ENCODE data around the gene SLC6A6.

DNA sequence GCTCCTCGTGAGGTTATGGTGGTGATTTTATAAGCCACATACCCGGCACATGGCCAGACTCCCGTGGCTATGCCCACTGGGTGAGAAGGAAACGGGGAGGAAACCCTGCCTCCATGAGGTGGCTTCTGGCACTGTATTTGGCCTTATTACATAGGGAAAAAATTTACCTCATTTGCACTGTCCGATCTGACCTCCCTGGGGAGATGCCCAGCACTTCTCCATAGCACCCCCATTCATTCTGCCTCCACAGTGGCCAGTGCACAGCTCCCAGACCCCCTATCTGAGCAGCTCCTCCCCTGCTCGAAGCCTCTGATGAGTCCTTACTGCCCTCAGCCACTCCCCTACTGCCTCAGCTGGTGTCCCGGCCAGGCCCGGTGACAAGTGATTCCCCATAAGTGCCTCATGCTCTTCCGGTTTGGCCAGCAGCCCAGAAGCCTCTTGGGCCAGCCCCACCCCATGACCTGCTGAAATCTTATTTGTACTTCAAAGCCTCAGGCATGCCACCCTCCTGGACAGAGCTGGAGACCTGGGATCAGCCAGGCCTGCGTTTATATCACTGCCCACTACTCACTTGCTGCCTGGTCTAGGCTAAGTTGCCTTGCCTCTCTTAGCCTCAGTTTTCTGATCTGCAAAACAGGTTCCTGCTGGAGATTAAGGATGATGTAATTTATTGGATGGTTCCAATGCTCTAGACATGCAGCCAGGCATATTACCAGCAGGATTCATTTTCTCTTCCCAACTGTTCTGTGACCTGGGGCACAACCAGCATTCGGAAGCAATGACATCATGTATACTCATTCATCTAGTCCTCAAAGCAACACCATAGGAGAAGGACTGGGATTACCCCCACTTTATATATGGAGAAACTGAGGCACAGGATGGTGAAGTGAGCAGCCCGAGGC lies 30.6 kb upstream of the SLC6A6 start:
- TF ChIP-seq, protein P1, sequence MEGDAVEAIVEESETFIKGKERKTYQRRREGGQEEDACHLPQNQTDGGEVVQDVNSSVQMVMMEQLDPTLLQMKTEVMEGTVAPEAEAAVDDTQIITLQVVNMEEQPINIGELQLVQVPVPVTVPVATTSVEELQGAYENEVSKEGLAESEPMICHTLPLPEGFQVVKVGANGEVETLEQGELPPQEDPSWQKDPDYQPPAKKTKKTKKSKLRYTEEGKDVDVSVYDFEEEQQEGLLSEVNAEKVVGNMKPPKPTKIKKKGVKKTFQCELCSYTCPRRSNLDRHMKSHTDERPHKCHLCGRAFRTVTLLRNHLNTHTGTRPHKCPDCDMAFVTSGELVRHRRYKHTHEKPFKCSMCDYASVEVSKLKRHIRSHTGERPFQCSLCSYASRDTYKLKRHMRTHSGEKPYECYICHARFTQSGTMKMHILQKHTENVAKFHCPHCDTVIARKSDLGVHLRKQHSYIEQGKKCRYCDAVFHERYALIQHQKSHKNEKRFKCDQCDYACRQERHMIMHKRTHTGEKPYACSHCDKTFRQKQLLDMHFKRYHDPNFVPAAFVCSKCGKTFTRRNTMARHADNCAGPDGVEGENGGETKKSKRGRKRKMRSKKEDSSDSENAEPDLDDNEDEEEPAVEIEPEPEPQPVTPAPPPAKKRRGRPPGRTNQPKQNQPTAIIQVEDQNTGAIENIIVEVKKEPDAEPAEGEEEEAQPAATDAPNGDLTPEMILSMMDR (IDR thresholded peaks at IDR 0.05) = no peak
- TF ChIP-seq POLR2A (IDR thresholded peaks at IDR 0.05) = no peak
- TF ChIP-seq POLR2AphosphoS5 (IDR thresholded peaks at IDR 0.05) = no peak

Data from gastroesophageal sphincter (tissue), 3 donors.